ENCODE measurements around the gene NACC2.
A peak's percentile ranks its signal among the peaks of the same experiment; 100 is the strongest.

NACC2 gene

GRCh38 chr9:136087741-136088480 lies 7.2 kb downstream of the NACC2 start:
- H3K36me3 Mint-ChIP-seq, result no peaks in the 10 kb centered on the region
- H3K9me3 Mint-ChIP-seq, result no peaks in the 10 kb centered on the region
- peaks cover 18% of the 10 kb centered on the region for H3K27me3 Mint-ChIP-seq
- peaks cover 11% of the 10 kb centered on the region for H3K4me1 Mint-ChIP-seq
- H3K27ac Mint-ChIP-seq, result no peak overlapping the region
- no peak for DNase-seq
- CTCF ChIA-PET, result interaction anchor here (5.3 kb wide), 1 partner anchor 34 kb away, joined by 48 read pairs; no protein-coding TSS in a partner anchor
- no peak overlapping the region for H3K4me3 Mint-ChIP-seq

- Mint-ChIP-seq H3K36me3 (no peaks in the 10 kb centered on the region), H3K4me1 (peaks cover 9% of the 10 kb centered on the region), H3K27ac (no peak overlapping the region), H3K4me3 (no peak overlapping the region), H3K9me3 (no peaks in the 10 kb centered on the region), H3K27me3 (peaks cover 10% of the 10 kb centered on the region)
- no peak for DNase-seq
- CTCF ChIA-PET, result interaction anchor here (5.3 kb wide), 1 partner anchor 35 kb away, joined by 48 read pairs; no protein-coding TSS in a partner anchor
These were observed 7.9 kb downstream of the NACC2 start for GRCh38 chr9:136086951-136087740.

GRCh38 chr9:136086213-136086881 lies 8.7 kb downstream of the NACC2 start:
- no peak for DNase-seq
- Mint-ChIP-seq H3K27ac (no peak overlapping the region), H3K4me3 (no peak overlapping the region), H3K36me3 (no peaks in the 10 kb centered on the region), H3K4me1 (peaks cover 9% of the 10 kb centered on the region), H3K27me3 (peaks cover 5% of the 10 kb centered on the region), H3K9me3 (no peaks in the 10 kb centered on the region)
- CTCF ChIA-PET, result no interaction called here

- peaks cover 5% of the 10 kb centered on the region for H3K27me3 Mint-ChIP-seq
- H3K4me3 Mint-ChIP-seq, result no peak overlapping the region
- H3K4me1 Mint-ChIP-seq, result peaks cover 9% of the 10 kb centered on the region
- H3K36me3 Mint-ChIP-seq, result no peaks in the 10 kb centered on the region
- no peaks in the 10 kb centered on the region for H3K9me3 Mint-ChIP-seq
- no peak for DNase-seq
- CTCF ChIA-PET, result interaction anchor here (1.0 kb wide), 1 partner anchor 36 kb away, joined by 4 read pairs; no protein-coding TSS in a partner anchor
- H3K27ac Mint-ChIP-seq, result no peak overlapping the region
These were observed 9.3 kb downstream of the NACC2 start for GRCh38 chr9:136085815-136086212.

GRCh38 chr9:136084063-136084944 lies 10.8 kb downstream of the NACC2 start:
- Mint-ChIP-seq H3K36me3 (no peaks in the 10 kb centered on the region), H3K4me1 (peaks cover 4% of the 10 kb centered on the region), H3K27me3 (peaks cover 5% of the 10 kb centered on the region), H3K27ac (peak overlapping the region; percentile 37), H3K4me3 (no peak overlapping the region), H3K9me3 (no peaks in the 10 kb centered on the region)
- DNase-seq, result no peak
- CTCF ChIA-PET, result interaction anchor here (0.8 kb wide), 1 partner anchor 10 kb away, joined by 4 read pairs; no protein-coding TSS in a partner anchor

GRCh38 chr9:136083558-136084062 lies 11.5 kb downstream of the NACC2 start:
- Mint-ChIP-seq H3K36me3 (no peaks in the 10 kb centered on the region), H3K4me3 (no peak overlapping the region), H3K27ac (no peak overlapping the region), H3K4me1 (peaks cover 4% of the 10 kb centered on the region), H3K27me3 (peaks cover 5% of the 10 kb centered on the region), H3K9me3 (no peaks in the 10 kb centered on the region)
- CTCF ChIA-PET, result no interaction called here
- DNase-seq, result no peak

- DNase-seq, result no peak
- peaks cover 2% of the 10 kb centered on the region for H3K27me3 Mint-ChIP-seq
- no peaks in the 10 kb centered on the region for H3K9me3 Mint-ChIP-seq
- H3K4me1 Mint-ChIP-seq, result peaks cover 4% of the 10 kb centered on the region
- peak overlapping the region; percentile 9 for H3K27ac Mint-ChIP-seq
- no peaks in the 10 kb centered on the region for H3K36me3 Mint-ChIP-seq
- H3K4me3 Mint-ChIP-seq, result no peak overlapping the region
- CTCF ChIA-PET, result no interaction called here
These were observed 12.4 kb downstream of the NACC2 start for GRCh38 chr9:136082496-136083361.

- Mint-ChIP-seq H3K36me3 (no peaks in the 10 kb centered on the region), H3K27ac (no peak overlapping the region), H3K4me1 (peaks cover 4% of the 10 kb centered on the region), H3K4me3 (no peak overlapping the region), H3K27me3 (no peaks in the 10 kb centered on the region), H3K9me3 (no peaks in the 10 kb centered on the region)
- CTCF ChIA-PET, result no interaction called here
- no peak for DNase-seq
These were observed 13.1 kb downstream of the NACC2 start for GRCh38 chr9:136081826-136082495.

GRCh38 chr9:136081113-136081825 lies 13.8 kb downstream of the NACC2 start:
- Mint-ChIP-seq H3K4me3 (no peak overlapping the region), H3K27me3 (no peaks in the 10 kb centered on the region), H3K27ac (no peak overlapping the region), H3K36me3 (no peaks in the 10 kb centered on the region), H3K9me3 (no peaks in the 10 kb centered on the region), H3K4me1 (peaks cover 7% of the 10 kb centered on the region)
- no peak for DNase-seq
- CTCF ChIA-PET, result no interaction called here

GRCh38 chr9:136080716-136081112 lies 14.4 kb downstream of the NACC2 start:
- Mint-ChIP-seq H3K27me3 (no peaks in the 10 kb centered on the region), H3K36me3 (no peaks in the 10 kb centered on the region), H3K4me3 (no peak overlapping the region), H3K9me3 (no peaks in the 10 kb centered on the region), H3K27ac (no peak overlapping the region), H3K4me1 (peaks cover 13% of the 10 kb centered on the region)
- CTCF ChIA-PET, result no interaction called here
- no peak for DNase-seq

GRCh38 chr9:136079916-136080246 lies 15.2 kb downstream of the NACC2 start:
- H3K9me3 Mint-ChIP-seq, result no peaks in the 10 kb centered on the region
- DNase-seq, result no peak
- H3K36me3 Mint-ChIP-seq, result no peaks in the 10 kb centered on the region
- H3K4me3 Mint-ChIP-seq, result no peak overlapping the region
- CTCF ChIA-PET, result no interaction called here
- no peak overlapping the region for H3K27ac Mint-ChIP-seq
- peaks cover 13% of the 10 kb centered on the region for H3K4me1 Mint-ChIP-seq
- H3K27me3 Mint-ChIP-seq, result no peaks in the 10 kb centered on the region

- no peak for DNase-seq
- Mint-ChIP-seq H3K4me3 (no peak overlapping the region), H3K27me3 (no peaks in the 10 kb centered on the region), H3K4me1 (peaks cover 8% of the 10 kb centered on the region), H3K9me3 (no peaks in the 10 kb centered on the region), H3K36me3 (no peaks in the 10 kb centered on the region), H3K27ac (no peak overlapping the region)
- CTCF ChIA-PET, result no interaction called here
These were observed 15.7 kb downstream of the NACC2 start for GRCh38 chr9:136079211-136079915.
